ENCODE results near the gene RXYLT1.

Gene RXYLT1

GRCh38 chr12:63844391-63845341, 65.0 kb downstream of the RXYLT1 start, which contains the start of gene SRGAP1:
Gene SRGAP1 (plus strand): TSS chr12:63844700. CDS start chr12:63844817, 117 bp downstream.
- DNase-seq = no peak

- no peak for DNase-seq
These were observed 66.0 kb downstream of the RXYLT1 start for GRCh38 chr12:63845726-63846125.

- DNase-seq = no peak
These were observed 66.7 kb downstream of the RXYLT1 start for GRCh38 chr12:63846238-63846967.

GRCh38 chr12:63848450-63848849, 68.7 kb downstream of the RXYLT1 start:
- no peak for DNase-seq

- no peak for DNase-seq
These were observed 69.5 kb downstream of the RXYLT1 start for GRCh38 chr12:63849106-63849620.

GRCh38 chr12:63849641-63850040, 69.9 kb downstream of the RXYLT1 start:
- no peak for DNase-seq

- no peak for DNase-seq
These were observed 74.3 kb downstream of the RXYLT1 start for GRCh38 chr12:63853978-63854377.

- DNase-seq = no peak
These were observed 75.6 kb downstream of the RXYLT1 start for GRCh38 chr12:63855299-63855698.

- DNase-seq = no peak
These were observed 78.3 kb downstream of the RXYLT1 start for GRCh38 chr12:63857771-63858670.

Measured in cerebellar nuclear complex (tissue), 1 donor.